Measurements from ENCODE around the gene KRTAP10-9.

The KRTAP10-9 gene

GRCh38 chr21:44670642-44671432 is 43.9 kb downstream of the KRTAP10-9 start:
- DNase-seq, result no peak

DNA sequence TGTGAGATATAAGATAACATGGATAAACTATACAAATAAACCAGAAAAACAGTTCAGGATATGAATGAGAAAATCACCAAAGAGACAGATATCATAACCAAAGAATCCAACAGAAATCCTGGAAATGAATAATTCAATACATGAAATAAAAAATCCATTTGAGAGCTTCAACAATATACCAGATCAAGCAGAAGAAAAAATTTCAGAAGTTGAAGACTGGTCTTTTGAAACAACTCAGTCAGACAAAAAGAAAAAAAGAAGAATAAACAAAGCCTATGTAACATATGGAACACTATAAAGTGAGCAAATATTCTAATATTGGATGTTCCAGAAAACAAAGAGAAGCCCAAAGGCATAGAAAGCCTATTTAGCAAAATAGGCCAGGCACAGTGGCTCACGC is 45.0 kb downstream of the KRTAP10-9 start:
- DNase-seq, result no peak

- no peak for DNase-seq
These were observed 51.0 kb downstream of the KRTAP10-9 start for GRCh38 chr21:44677881-44678280.

Data from activated gamma-delta T cell treated with Interleukin-2 at 50 U/mL for 16 hours (primary cell).